SK-N-SH (cell line): ENCODE measurements around the gene GRK3. TPM values are rescaled to one million over a fixed set of nuclear protein-coding genes. Genes with fewer than 3 reads are reported as not detected.

Experiments used
- CTCF ChIA-PET: fragments of 300-600, 350-600 bp; formaldehyde crosslinking; extraction: SDS; loops from one replicate; lab custom pipeline; 2021; lab: Yijun Ruan, JAX
- POLR2A ChIA-PET: fragments of 350-600 bp; sonication (Branson Sonifier 250); formaldehyde crosslinking; extraction: SDS; loops from one replicate; lab custom pipeline; 2020; ENCODE audit warnings: antibody characterized with exemption, inconsistent platforms; lab: Yijun Ruan, JAX
- DNase-seq: peaks from one replicate; pipeline ENCODE4 v3.0.0; 2012
- H2AFZ ChIP-seq: fragments of 200-600 bp; sonication (generic); 2 replicates; pipeline ENCODE4 v1.8.1; 2016; ENCODE audit warnings: antibody characterized with exemption, mild to moderate bottlenecking, low read depth
- H3F3A ChIP-seq: fragments of 200-600 bp; sonication (generic); replicated peaks from 2 replicates; pipeline ENCODE3; 2016; ENCODE audit warnings: antibody characterized with exemption, mild to moderate bottlenecking; ENCODE audit not compliant: insufficient read depth
- H3K27ac ChIP-seq, 2 experiments: fragments of 200-500 bp in 1 of 2; fragments of 200-600 bp in 1 of 2; sonication (Bioruptor generic) in 1 of 2; sonication (generic), shearing (Covaris generic) in 1 of 2; 2 replicates each; pipeline versions ENCODE4 v1.5.1 to v1.6.1; 2014 to 2016; ENCODE audit warnings: low read depth in 2 of 2, inconsistent platforms in 1 of 2, low read length in 1 of 2, mild to moderate bottlenecking in 1 of 2, mixed read lengths in 1 of 2
- H3K27me3 ChIP-seq: fragments of 200-600 bp; sonication (generic), shearing (Covaris generic); 2 replicates; pipeline ENCODE4 v1.6.1; 2016; ENCODE audit warnings: mixed run types; ENCODE audit not compliant: insufficient read depth
- H3K36me3 ChIP-seq, 2 experiments: fragments of 200-500 bp in 1 of 2; fragments of 200-600 bp in 1 of 2; sonication (Bioruptor generic) in 1 of 2; sonication (generic) in 1 of 2; replicated peaks in 1 of 2; 2 replicates each; pipeline versions ENCODE3 to v1.5.1; 2014 to 2016; ENCODE audit warnings: low read length in 1 of 2, mild to moderate bottlenecking in 1 of 2; ENCODE audit not compliant: insufficient read depth in 2 of 2, control insufficient read depth in 1 of 2
- H3K4me1 ChIP-seq, 2 experiments: fragments of 200-500 bp in 1 of 2; fragments of 200-600 bp in 1 of 2; sonication (Bioruptor generic) in 1 of 2; sonication (generic), shearing (Covaris generic) in 1 of 2; 2 replicates each; pipeline versions ENCODE4 v1.5.1 to v1.6.1; 2014 to 2016; ENCODE audit warnings: low read depth in 1 of 2, low read length in 1 of 2, mixed run types in 1 of 2; ENCODE audit not compliant: insufficient read depth in 2 of 2, control insufficient read depth in 1 of 2
- H3K4me2 ChIP-seq: fragments of 200-600 bp; sonication (generic), shearing (Covaris generic); 2 replicates; pipeline ENCODE4 v1.6.1; 2017; ENCODE audit warnings: mixed run types
- H3K4me3 ChIP-seq, 2 experiments: fragments of 200-500 bp in 1 of 2; fragments of 200-600 bp in 1 of 2; sonication (Bioruptor generic) in 1 of 2; sonication (generic), shearing (Covaris generic) in 1 of 2; 2 replicates each; pipeline versions ENCODE4 v1.5.1 to v1.8.1; 2014 to 2016; ENCODE audit warnings: low read depth in 2 of 2, inconsistent platforms in 1 of 2, low read length in 1 of 2, mild to moderate bottlenecking in 1 of 2, mixed read lengths in 1 of 2, moderate library complexity in 1 of 2
- H3K79me2 ChIP-seq: fragments of 200-600 bp; sonication (generic); 2 replicates; pipeline ENCODE4 v1.8.1; 2017; ENCODE audit warnings: mild to moderate bottlenecking; ENCODE audit not compliant: insufficient read depth
- H3K9ac ChIP-seq: fragments of 200-600 bp; sonication (generic); 2 replicates; pipeline ENCODE4 v1.6.1; 2017; ENCODE audit warnings: mixed run types
- H3K9me2 ChIP-seq: fragments of 200-600 bp; sonication (generic); 2 replicates; pipeline ENCODE4 v1.6.1; 2017; ENCODE audit warnings: mixed run types
- H3K9me3 ChIP-seq: fragments of 200-600 bp; sonication (generic); 2 replicates; pipeline ENCODE4 v1.6.1; 2017; ENCODE audit warnings: mixed run types, mild to moderate bottlenecking, moderate library complexity
- H4K20me1 ChIP-seq: fragments of 200-600 bp; sonication (generic); 2 replicates; pipeline ENCODE4 v1.6.1; 2017; ENCODE audit warnings: mild to moderate bottlenecking, mixed run types; ENCODE audit not compliant: insufficient read depth
- CHD2 ChIP-seq: fragments of 150-350 bp; IDR thresholded peaks from 2 replicates; pipeline ENCODE4 v1.6.1; 2018; ENCODE audit warnings: low read length; ENCODE audit not compliant: partially characterized antibody
- ELF1 ChIP-seq: IDR thresholded peaks from 2 replicates; pipeline ENCODE4 v1.4.0; 2012
- IRF3 ChIP-seq: fragments of 150-350 bp; IDR thresholded peaks from 2 replicates; pipeline ENCODE4 v1.6.1; 2016; ENCODE audit warnings: mild to moderate bottlenecking, low read depth, low read length
- JUND ChIP-seq: IDR thresholded peaks from 2 replicates; pipeline ENCODE4 v1.4.0; 2012
- MEF2A ChIP-seq: IDR thresholded peaks from 2 replicates; pipeline ENCODE4 v1.4.0; 2012; ENCODE audit warnings: low read depth, borderline replicate concordance
- MXI1 ChIP-seq: IDR thresholded peaks from 2 replicates; pipeline ENCODE4 v1.6.1; 2012; ENCODE audit warnings: mild to moderate bottlenecking, low read depth, low read length, improper control_type of control experiment
- NFIC ChIP-seq: IDR thresholded peaks from 2 replicates; pipeline ENCODE4 v1.4.0; 2012; ENCODE audit warnings: borderline replicate concordance
- NRF1 ChIP-seq: IDR thresholded peaks from 2 replicates; pipeline ENCODE4 v1.6.1; 2012; ENCODE audit warnings: low read depth, mild to moderate bottlenecking, low read length
- POLR2AphosphoS5 ChIP-seq: IDR thresholded peaks from 2 replicates; pipeline ENCODE4 v1.6.1; 2012; ENCODE audit warnings: low read depth, low read length
- REST ChIP-seq: IDR thresholded peaks from 2 replicates; pipeline ENCODE4 v1.6.1; 2012; ENCODE audit warnings: mild to moderate bottlenecking, low read depth, low read length, moderate library complexity
- TAF1 ChIP-seq: IDR thresholded peaks from 2 replicates; pipeline ENCODE4 v1.6.1; 2012; ENCODE audit warnings: low read depth, mild to moderate bottlenecking, low read length, moderate library complexity, borderline replicate concordance
- TEAD4 ChIP-seq: IDR thresholded peaks from 2 replicates; pipeline ENCODE4 v1.4.0; 2012; ENCODE audit warnings: mild to moderate bottlenecking, borderline replicate concordance; ENCODE audit not compliant: insufficient read depth
- USF1 ChIP-seq: IDR thresholded peaks from 2 replicates; pipeline ENCODE4 v1.4.0; 2012; ENCODE audit warnings: low read depth, borderline replicate concordance
- ZBTB33 ChIP-seq: IDR thresholded peaks from 2 replicates; pipeline ENCODE4 v1.4.0; 2012; ENCODE audit warnings: low read depth, borderline replicate concordance
- WGBS: methylation state at CpG from one replicate; pipeline ENCODE4 v1.1.6; 2017; ENCODE audit warnings: low lambda C conversion rate; 5-methylcytosine and 5-hydroxymethylcytosine counted together
- polyA plus RNA-seq, 3 experiments: library from polyadenylated mRNA; depleted of rRNA; stranded (reverse); fragments of >200 nt; gene quantifications; 2 replicates each; pipeline ENCODE4 v1.2.3, GENCODE V29; 2012

GRK3 gene
- polyA plus RNA-seq, 1 of the 3 experiments (the other 2 are of a cell fraction), result 1.3 TPM

GRCh38 chr22:25770333-25770732 is 205.9 kb downstream of the GRK3 start (continued):
- no peak for TF ChIP-seq TEAD4
- no peak for TF ChIP-seq POLR2AphosphoS5
- TF ChIP-seq TAF1, result no peak
- TF ChIP-seq ELF1, result no peak
- TF ChIP-seq, all 33 proteins: peak for 0

- Histone ChIP-seq H4K20me1 (no peaks in the 10 kb centered on the region), H3K4me3 (no peak overlapping the region), H3K9me2 (no peaks in the 10 kb centered on the region), H3F3A (no peaks in the 10 kb centered on the region), H3K27me3 (no peaks in the 10 kb centered on the region), H3K36me3 (no peaks in the 10 kb centered on the region), H2AFZ (no peak overlapping the region), H3K9ac (no peak overlapping the region), H3K27ac (no peak overlapping the region), H3K4me1 (peaks cover 0 to 17% of the 10 kb centered on the region in 2 experiments; a peak in 1 of 4 replicates), H3K9me3 (no peaks in the 10 kb centered on the region), H3K79me2 (no peaks in the 10 kb centered on the region)
- WGBS, result 68% methylated on average over 7 of the region's 9 CpGs
- ChIA-PET POLR2A (interaction anchor here (0.6 to 1.0 kb wide), 2 partner anchors 66 to 71 kb away, joined by 3 to 4 read pairs; no protein-coding TSS in a partner anchor), CTCF (interaction anchor here (0.6 to 5.4 kb wide), 74 partner anchors 10 to 1003 kb away, joined by 3 to 65 read pairs (median 5); partner anchors contain the start of genes CRYBB2, GRK3, MYO18B and SEZ6L)
- no peak for DNase-seq
- no peak for TF ChIP-seq JUND
- no peak for TF ChIP-seq NRF1
- TF ChIP-seq REST, result no peak
- TF ChIP-seq MXI1, result no peak
- no peak for TF ChIP-seq ZBTB33
- TF ChIP-seq CHD2, result no peak
- no peak for TF ChIP-seq USF1
- TF ChIP-seq MEF2A, result no peak
- no peak for TF ChIP-seq IRF3
- no peak for TF ChIP-seq NFIC
- TF ChIP-seq, all 33 proteins: peak for 0
- H3K4me2 ChIP-seq, result no peak overlapping the region
These were observed 207.8 kb downstream of the GRK3 start for GRCh38 chr22:25772288-25772687.
